ENCODE results near the gene PITRM1. TPM values are rescaled to one million over a fixed set of nuclear protein-coding genes. Genes with fewer than 3 reads are reported as not detected.

Gene PITRM1
- 10 to 100 TPM; 53.5 to 55.0 TPM for total RNA-seq

DNA sequence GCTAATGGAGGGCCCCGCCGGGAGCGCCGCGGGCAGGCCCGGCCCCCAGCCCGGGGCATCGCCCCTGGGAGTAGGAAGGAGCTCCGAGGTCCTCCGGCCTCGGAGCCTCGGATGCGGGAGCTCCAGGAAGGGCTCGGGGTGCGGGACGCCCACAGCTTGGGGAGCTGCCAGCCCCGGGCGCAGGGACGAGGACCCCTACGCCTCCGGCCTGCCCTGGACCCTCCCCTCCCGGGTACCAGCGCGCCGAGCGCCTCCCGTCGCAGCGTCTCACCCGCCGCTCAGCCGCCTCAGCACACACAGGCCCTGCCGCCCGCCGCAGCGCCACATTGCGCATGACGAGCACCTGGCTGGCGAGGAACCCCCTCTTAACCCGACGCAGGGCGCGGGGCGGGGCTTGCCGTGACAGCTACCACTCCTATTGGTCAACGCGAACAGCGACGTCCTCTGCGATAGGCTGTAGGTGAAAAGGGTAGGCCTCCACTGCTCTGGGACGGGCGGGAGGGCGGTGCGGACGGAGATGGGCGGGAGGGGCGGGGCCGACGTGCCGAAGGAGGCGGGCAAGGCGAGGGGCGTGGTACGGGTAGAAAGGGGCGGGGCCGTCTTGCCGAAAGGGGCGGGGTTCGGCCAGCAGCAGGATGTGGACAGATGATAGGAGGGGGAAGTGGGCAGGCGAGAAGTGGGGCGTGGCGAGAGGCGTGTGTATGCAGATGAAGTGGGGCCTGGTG is at the start of gene PITRM1:
Gene PITRM1, minus strand, starts transcription at position 337 of the 725 bp plus-strand sequence. Its CDS starts 10 bp downstream, at position 327.

Other genes starting within 250 kb of the PITRM1 start
- 100 to 1,000 TPM; 164 to 176 TPM for gene PFKP, start 105.2 kb downstream of the PITRM1 start, total RNA-seq